NCI-H146 (cell line): ENCODE data around the gene OR52E6.

Experiments
- DNase-seq: peaks from one replicate; lab custom pipeline; 2025; lab: John Stamatoyannopoulos, UW

OR52E6 gene

DNA sequence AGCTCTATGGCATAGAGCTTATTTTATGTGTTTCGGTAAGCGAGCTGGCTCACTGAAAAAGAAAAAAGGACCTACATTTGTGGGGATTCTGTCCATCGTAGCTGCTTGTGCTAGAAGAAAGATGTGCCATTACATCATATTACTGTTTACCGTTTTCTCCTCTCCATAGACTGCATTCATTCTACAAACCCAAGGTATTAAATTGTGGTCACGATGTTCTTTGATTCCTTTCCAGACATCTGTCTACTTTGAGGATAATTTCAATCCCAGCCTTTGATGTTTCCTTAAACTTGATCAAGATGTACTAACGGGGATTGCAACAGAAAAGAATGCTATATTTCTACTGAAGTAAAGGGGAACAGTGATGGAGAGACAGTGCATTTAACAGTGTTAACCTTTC lies 45.2 kb downstream of the OR52E6 start:
- no peak for DNase-seq

DNA sequence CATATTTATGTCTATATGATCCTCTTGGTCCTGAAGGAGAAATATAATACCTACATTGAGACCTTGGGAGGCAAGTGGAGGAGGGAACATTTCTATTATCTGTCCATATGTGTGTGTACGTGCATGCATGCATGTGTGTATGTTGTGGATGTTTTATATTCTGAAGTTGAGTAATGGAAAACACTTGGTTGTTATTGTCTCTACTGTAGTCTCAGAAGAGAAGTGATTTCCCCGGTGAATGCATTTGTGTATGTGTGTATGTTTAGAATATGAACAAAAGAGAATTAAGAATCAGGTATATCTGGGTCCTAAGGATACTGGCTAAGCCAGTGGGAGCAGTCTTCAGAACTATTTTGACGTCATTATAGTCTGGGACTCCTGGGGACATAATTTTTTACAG lies 50.5 kb downstream of the OR52E6 start, which contains the start of gene OR52N1:
OR52N1 (minus strand) TSS at position 101 of the 400 bp plus-strand sequence. CDS start 2,449 bp downstream, outside the sequence.
- DNase-seq, result no peak
